HG02763 (cell line): ENCODE measurements around the gene CCNG1.
"Not testable (repeated sequence)": the region's sequence is repeated elsewhere in the genome, so short reads cannot be mapped to it uniquely, and the experiment has no call there.

Experiments
- ATAC-seq: cut with Tn5 transposase; IDR thresholded peaks from one replicate; pipeline ENCODE4 v1.9.1; 2021; ENCODE audit warnings: mild to moderate bottlenecking, moderate library complexity; ENCODE audit not compliant: unreplicated experiment

CCNG1 gene

GRCh38 chr5:163437309-163438182 lies at the start of gene CCNG1:
TSS of gene CCNG1 (plus strand) at chr5:163437595. CDS start at chr5:163439257, 1,662 bp downstream.
- peak; percentile 98 for ATAC-seq

GRCh38 chr5:163395792-163396191 lies 41.6 kb upstream of the CCNG1 start:
- no peak for ATAC-seq

GRCh38 chr5:163396818-163397340 lies 40.5 kb upstream of the CCNG1 start:
- not testable (repeated sequence) for ATAC-seq

- no peak for ATAC-seq
Measured at GRCh38 chr5:163397354-163397753, 40.0 kb upstream of the CCNG1 start.

GRCh38 chr5:163399923-163400322 lies 37.5 kb upstream of the CCNG1 start:
- no peak for ATAC-seq

GRCh38 chr5:163401271-163401670 lies 36.1 kb upstream of the CCNG1 start:
- no peak for ATAC-seq

GRCh38 chr5:163402007-163402406 lies 35.4 kb upstream of the CCNG1 start:
- ATAC-seq: no peak

GRCh38 chr5:163404364-163405173 lies 32.8 kb upstream of the CCNG1 start:
- ATAC-seq: no peak

- peak; percentile 94 for ATAC-seq
Measured at GRCh38 chr5:163407034-163407655, 30.2 kb upstream of the CCNG1 start.

- peak; percentile 54 for ATAC-seq
Measured at GRCh38 chr5:163408311-163408923, 29.0 kb upstream of the CCNG1 start.

GRCh38 chr5:163409384-163409783 lies 28.0 kb upstream of the CCNG1 start:
- no peak for ATAC-seq

- no peak for ATAC-seq
Measured at GRCh38 chr5:163410505-163410904, 26.9 kb upstream of the CCNG1 start.

- not testable (repeated sequence) for ATAC-seq
Measured at GRCh38 chr5:163415673-163416072, 21.7 kb upstream of the CCNG1 start.

- no peak for ATAC-seq
Measured at GRCh38 chr5:163424836-163425235, 12.6 kb upstream of the CCNG1 start.

- ATAC-seq: not testable (repeated sequence)
Measured at GRCh38 chr5:163426128-163426527, 11.3 kb upstream of the CCNG1 start.

GRCh38 chr5:163432544-163432943 lies 4.9 kb upstream of the CCNG1 start:
- ATAC-seq: no peak

GRCh38 chr5:163433271-163433670 lies 4.1 kb upstream of the CCNG1 start:
- ATAC-seq: no peak

- ATAC-seq: no peak
Measured at GRCh38 chr5:163434401-163434866, 3.0 kb upstream of the CCNG1 start.

GRCh38 chr5:163436515-163436914 lies 880 bp upstream of the CCNG1 start:
- ATAC-seq: no peak

GRCh38 chr5:163437011-163437308 lies 435 bp upstream of the CCNG1 start:
- ATAC-seq: no peak

- ATAC-seq: no peak
Measured at GRCh38 chr5:163439092-163439425, 1.7 kb downstream of the CCNG1 start.
